Effector memory CD4-positive, alpha-beta T cell (primary cell): ENCODE data around the gene FBXL15.

ENCODE experiments used
- DNase-seq, 3 donors: peaks; one replicate each; pipeline ENCODE4 v3.0.0-alpha.2; 2020
- H3K27ac ChIP-seq: 2 replicates; pipeline ENCODE4 v1.7.0; 2013; ENCODE audit warnings: mild to moderate bottlenecking, low read length, moderate library complexity; ENCODE audit not compliant: insufficient read depth, poor library complexity, severe bottlenecking
- H3K27me3 ChIP-seq: replicated peaks from 2 replicates; pipeline ENCODE4 v1.7.0; 2013; ENCODE audit warnings: mild to moderate bottlenecking, low read length; ENCODE audit not compliant: insufficient read depth, control insufficient read depth, poor library complexity, severe bottlenecking
- H3K36me3 ChIP-seq: 2 replicates; pipeline ENCODE4 v1.7.0; 2013; ENCODE audit warnings: mild to moderate bottlenecking, low read length, moderate library complexity; ENCODE audit not compliant: control insufficient read depth, insufficient read depth
- H3K4me1 ChIP-seq: 2 replicates; pipeline ENCODE4 v1.7.0; 2013; ENCODE audit warnings: low read length, mild to moderate bottlenecking; ENCODE audit not compliant: control insufficient read depth, insufficient read depth, poor library complexity, severe bottlenecking
- H3K4me3 ChIP-seq: 2 replicates; pipeline ENCODE4 v1.7.0; 2013; ENCODE audit warnings: low read length, low read depth, mild to moderate bottlenecking; ENCODE audit not compliant: insufficient read depth, poor library complexity, severe bottlenecking
- H3K9me3 ChIP-seq: 2 replicates; pipeline ENCODE4 v1.7.0; 2013; ENCODE audit warnings: mild to moderate bottlenecking, low read length, moderate library complexity; ENCODE audit not compliant: control insufficient read depth

FBXL15 gene

GRCh38 chr10:102426803-102427287, 6.2 kb downstream of the FBXL15 start:
- Histone ChIP-seq H3K27ac (no peak overlapping the region), H3K36me3 (peaks cover 5% of the 10 kb centered on the region), H3K9me3 (no peaks in the 10 kb centered on the region), H3K4me3 (no peak overlapping the region), H3K4me1 (peaks cover 22% of the 10 kb centered on the region), H3K27me3 (no peaks in the 10 kb centered on the region)
- no peak for DNase-seq

- Histone ChIP-seq H3K4me1 (peaks cover 24% of the 10 kb centered on the region), H3K36me3 (peaks cover 4% of the 10 kb centered on the region), H3K9me3 (no peaks in the 10 kb centered on the region), H3K27ac (no peak overlapping the region), H3K27me3 (no peaks in the 10 kb centered on the region), H3K4me3 (no peak overlapping the region)
- no peak for DNase-seq
Measured at GRCh38 chr10:102429468-102429867, 8.8 kb downstream of the FBXL15 start.

GRCh38 chr10:102431452-102432124, 11.0 kb downstream of the FBXL15 start:
- H3K4me3 ChIP-seq = peak overlapping the region; percentile 95
- H3K36me3 ChIP-seq = no peaks in the 10 kb centered on the region
- peak overlapping the region; percentile 75 for H3K27ac ChIP-seq
- no peaks in the 10 kb centered on the region for H3K9me3 ChIP-seq
- H3K27me3 ChIP-seq = no peaks in the 10 kb centered on the region
- no peak for DNase-seq
- H3K4me1 ChIP-seq = peaks cover 39% of the 10 kb centered on the region

- peaks cover 44% of the 10 kb centered on the region for H3K4me1 ChIP-seq
Measured at GRCh38 chr10:102432162-102432950, 11.7 kb downstream of the FBXL15 start, which contains the start of gene CUEDC2. TSS of gene CUEDC2 (minus strand) at chr10:102432574. CDS start at chr10:102425188, 7,386 bp downstream.

GRCh38 chr10:102433619-102434046, 13.0 kb downstream of the FBXL15 start:
- Histone ChIP-seq H3K9me3 (no peaks in the 10 kb centered on the region), H3K4me1 (peaks cover 46% of the 10 kb centered on the region), H3K27me3 (no peaks in the 10 kb centered on the region), H3K4me3 (no peak overlapping the region), H3K36me3 (no peaks in the 10 kb centered on the region), H3K27ac (peak overlapping the region; percentile 75)
- no peak for DNase-seq

More at GRCh38 chr10:102432162-102432950, 11.7 kb downstream of the FBXL15 start, which contains the start of gene CUEDC2:
- H3K9me3 ChIP-seq = no peaks in the 10 kb centered on the region
- peak within 1 kb of the TSS; percentile 75 for H3K27ac ChIP-seq
- H3K36me3 ChIP-seq = no peaks in the 10 kb centered on the region
- peak within 1 kb of the TSS; percentile 95 for H3K4me3 ChIP-seq
- no peaks in the 10 kb centered on the region for H3K27me3 ChIP-seq
- DNase-seq = peak; percentile 88 to 93 (median 93)

GRCh38 chr10:102434394-102435132, 13.9 kb downstream of the FBXL15 start:
- H3K36me3 ChIP-seq = no peaks in the 10 kb centered on the region
- peaks cover 46% of the 10 kb centered on the region for H3K4me1 ChIP-seq
- no peaks in the 10 kb centered on the region for H3K27me3 ChIP-seq
- DNase-seq = no peak
- H3K4me3 ChIP-seq = peak overlapping the region; percentile 56
- peak overlapping the region; percentile 67 for H3K27ac ChIP-seq
- H3K9me3 ChIP-seq = no peaks in the 10 kb centered on the region

- Histone ChIP-seq H3K4me1 (peaks cover 46% of the 10 kb centered on the region), H3K27ac (peak overlapping the region; percentile 67)
Measured at GRCh38 chr10:102435133-102435497, 14.5 kb downstream of the FBXL15 start.

GRCh38 chr10:102435529-102436233, 15.0 kb downstream of the FBXL15 start:
- DNase-seq = no peak
- Histone ChIP-seq H3K4me1 (peaks cover 46% of the 10 kb centered on the region), H3K4me3 (peak overlapping the region; percentile 56), H3K36me3 (no peaks in the 10 kb centered on the region), H3K27ac (peak overlapping the region; percentile 67), H3K9me3 (no peaks in the 10 kb centered on the region), H3K27me3 (no peaks in the 10 kb centered on the region)

More at GRCh38 chr10:102435133-102435497, 14.5 kb downstream of the FBXL15 start:
- H3K9me3 ChIP-seq = no peaks in the 10 kb centered on the region
- no peaks in the 10 kb centered on the region for H3K27me3 ChIP-seq
- no peaks in the 10 kb centered on the region for H3K36me3 ChIP-seq
- no peak for DNase-seq
- peak overlapping the region; percentile 56 for H3K4me3 ChIP-seq

GRCh38 chr10:102436312-102436711, 15.7 kb downstream of the FBXL15 start:
- peak overlapping the region; percentile 67 for H3K27ac ChIP-seq

More at GRCh38 chr10:102436312-102436711, 15.7 kb downstream of the FBXL15 start:
- no peak for DNase-seq
- Histone ChIP-seq H3K4me3 (peak overlapping the region; percentile 56), H3K27me3 (no peaks in the 10 kb centered on the region), H3K9me3 (no peaks in the 10 kb centered on the region), H3K36me3 (no peaks in the 10 kb centered on the region), H3K4me1 (peaks cover 46% of the 10 kb centered on the region)
